Globus pallidus (tissue), 1 donor: ENCODE measurements around the gene FERMT1.
"Not testable (repeated sequence)": the region's sequence is repeated elsewhere in the genome, so short reads cannot be mapped to it uniquely, and the experiment has no call there.

Experiments used
- DNase-seq: peaks from one replicate; pipeline ENCODE4 v3.0.0-alpha.2; 2015; ENCODE audit warnings: low spot score

Gene FERMT1

DNA sequence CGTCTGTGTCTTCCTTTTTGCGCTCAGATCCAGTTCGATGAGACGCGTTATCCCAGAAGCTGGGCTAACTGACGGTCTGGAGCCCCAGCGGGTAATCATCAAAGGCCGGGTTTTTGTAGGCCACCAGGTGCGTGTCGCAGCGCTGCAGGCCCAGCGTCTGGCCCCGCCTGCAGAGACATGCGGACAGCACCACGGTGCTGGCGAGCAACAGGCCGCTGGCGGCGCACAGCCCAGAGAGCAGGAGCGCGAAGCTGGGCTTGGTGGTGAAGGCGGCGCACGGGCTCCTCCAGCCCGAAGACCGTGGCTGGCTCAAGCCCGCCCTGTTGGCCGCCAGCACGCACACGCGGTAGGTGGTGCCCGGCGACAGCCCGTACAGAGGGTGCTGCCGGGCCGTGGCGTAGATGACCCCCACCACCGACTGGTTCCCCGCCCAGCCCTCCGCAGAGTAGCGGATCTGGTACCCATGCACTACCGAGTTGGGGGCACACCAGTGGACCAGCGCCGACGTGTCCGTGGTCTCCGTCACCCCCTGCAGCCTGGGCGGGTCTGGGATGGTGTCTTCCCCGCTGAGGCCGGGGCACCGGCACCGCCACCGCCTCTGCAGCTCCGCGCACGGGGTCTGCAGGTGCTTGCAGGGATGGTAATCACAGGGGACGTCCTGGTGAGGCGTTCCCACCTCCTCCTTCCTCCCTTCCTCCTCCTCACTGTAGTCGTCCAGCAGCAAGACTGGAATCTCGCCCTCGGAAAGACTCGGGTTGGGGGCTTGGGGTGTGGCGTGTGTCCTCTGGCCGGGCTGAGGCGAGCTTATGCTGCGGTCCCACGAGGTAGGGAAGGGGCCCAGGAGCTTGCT lies 81.6 kb downstream of the FERMT1 start:
- no peak for DNase-seq

GRCh38 chr20:6040540-6040939 lies 82.3 kb downstream of the FERMT1 start:
- no peak for DNase-seq

DNA sequence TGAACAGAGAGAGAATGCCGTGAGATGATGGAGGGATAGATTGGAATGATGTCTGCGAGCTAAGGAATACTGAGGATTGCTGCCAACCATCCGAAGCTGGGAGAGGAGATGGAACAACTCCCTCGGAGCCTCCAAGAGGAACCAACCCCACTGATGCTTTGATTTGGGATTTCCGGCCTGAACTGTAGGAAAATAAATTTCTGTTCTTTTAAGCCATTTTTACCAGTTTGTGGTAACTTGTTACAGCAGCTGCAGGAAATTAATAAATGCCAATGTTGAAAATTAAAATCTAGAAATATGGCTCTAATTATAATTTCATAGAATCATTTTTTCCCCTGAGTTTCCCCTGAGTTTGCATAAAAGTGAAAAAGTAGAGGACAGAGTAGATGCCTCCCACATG lies 83.1 kb downstream of the FERMT1 start:
- no peak for DNase-seq

- peak; percentile 42 for DNase-seq
Observed at GRCh38 chr20:6038256-6038655, 84.6 kb downstream of the FERMT1 start.

- no peak for DNase-seq
Observed at GRCh38 chr20:6037082-6037481, 85.7 kb downstream of the FERMT1 start.

- no peak for DNase-seq
Observed at GRCh38 chr20:6036213-6036612, 86.6 kb downstream of the FERMT1 start.

DNA sequence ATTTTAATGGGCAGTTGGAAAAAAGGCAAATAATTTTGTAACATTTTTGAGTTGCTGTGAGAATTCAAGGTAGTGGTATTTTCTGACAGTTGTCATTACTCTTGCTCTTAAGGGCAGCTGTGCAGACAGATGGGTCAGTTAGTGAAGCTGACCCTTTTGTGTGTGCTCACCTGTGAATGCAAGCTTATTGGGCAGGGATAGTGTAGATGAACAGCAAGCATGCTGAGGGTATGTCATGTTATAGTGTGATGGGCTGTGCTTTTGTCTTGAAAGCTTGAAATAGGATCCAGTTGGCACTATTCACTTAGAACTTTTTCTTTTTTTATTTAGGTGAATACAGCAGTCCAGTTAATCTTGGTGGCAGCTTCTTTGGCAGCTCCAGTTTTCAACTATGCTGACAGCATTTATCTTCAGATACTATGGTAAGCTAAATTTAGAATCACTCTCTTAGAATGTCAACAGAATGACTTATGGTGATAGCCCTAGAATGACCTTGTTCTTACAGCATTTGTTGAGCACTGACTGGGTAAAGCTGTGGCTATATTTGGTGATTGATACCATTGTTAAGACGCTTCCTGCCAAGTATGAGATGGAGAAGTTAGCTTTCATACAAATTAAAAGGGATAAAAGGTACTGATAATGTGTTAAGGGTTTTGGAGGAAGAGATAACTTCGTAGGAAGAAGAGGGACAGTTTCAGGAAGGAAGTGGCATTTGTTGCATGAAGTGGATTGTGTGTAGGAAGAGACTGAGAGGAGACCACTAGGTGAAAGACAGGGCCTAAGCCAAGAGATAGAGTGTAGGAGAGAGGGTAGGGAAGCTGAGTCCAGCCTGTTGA lies 88.5 kb downstream of the FERMT1 start:
- no peak for DNase-seq

- not testable (repeated sequence) for DNase-seq
Observed at GRCh38 chr20:6032907-6033306, 89.9 kb downstream of the FERMT1 start.

GRCh38 chr20:6030453-6031080 lies 92.3 kb downstream of the FERMT1 start:
- DNase-seq: no peak

- DNase-seq: no peak
Observed at GRCh38 chr20:6029538-6029937, 93.3 kb downstream of the FERMT1 start.

DNA sequence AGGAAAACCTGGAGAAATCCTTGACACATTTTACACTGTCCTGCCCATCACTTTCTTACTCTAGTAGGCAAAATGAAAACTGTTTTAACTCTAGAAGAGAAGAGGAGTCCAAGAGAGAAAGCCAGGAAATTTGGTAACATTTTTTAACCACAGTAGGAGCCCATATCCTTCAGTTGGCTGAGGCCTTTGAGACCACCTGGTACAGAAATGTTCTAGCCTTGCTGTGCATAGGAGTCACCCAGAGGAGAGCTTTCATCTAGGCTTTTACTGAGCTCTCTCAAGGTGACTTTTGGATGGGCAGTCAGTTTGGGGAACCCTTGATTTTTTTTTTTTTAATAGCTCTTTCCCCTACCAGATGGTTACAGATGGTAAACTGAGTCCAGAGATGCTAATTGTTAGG lies 94.0 kb downstream of the FERMT1 start:
- no peak for DNase-seq

DNA sequence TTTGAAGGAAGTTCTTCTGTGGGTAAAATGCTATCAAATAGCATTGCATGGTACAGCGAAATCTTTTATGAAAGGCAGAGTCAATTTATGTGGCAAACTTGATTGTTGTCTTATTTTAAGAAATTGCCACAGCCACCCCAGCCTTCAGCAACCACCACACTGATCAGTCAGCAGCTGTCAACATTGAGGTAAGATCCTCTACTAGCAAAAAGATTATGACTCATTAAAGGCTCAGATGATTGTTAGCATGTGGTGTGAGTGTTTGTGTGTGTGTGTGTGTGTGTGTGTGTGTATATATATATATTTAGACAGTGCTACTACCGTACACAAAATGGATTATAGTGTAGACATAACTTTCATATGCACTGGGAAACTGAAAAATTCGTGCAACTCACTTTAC lies 96.8 kb downstream of the FERMT1 start:
- DNase-seq: no peak
